ENCODE measurements around the gene CDK14.

GRCh38 chr7:91128683-91129348, 532.7 kb downstream of the CDK14 start:
- TF ChIP-seq CTCF (IDR thresholded peaks at IDR 0.05 in 2 of 3, conservative IDR thresholded peaks at IDR 0.05 in 1 of 3; ENCODE audit: control insufficient read depth in 2 of 3, extremely low read depth in 1 of 3, insufficient read depth in 1 of 3, low read depth in 3 of 3, low read length in 3 of 3) (no peak), ZBED1 (IDR thresholded peaks at IDR 0.05; ENCODE audit: borderline replicate concordance) (no peak), POLR2A (IDR thresholded peaks at IDR 0.05; ENCODE audit: low read depth, low read length) (no peak), YY1 (IDR thresholded peaks at IDR 0.05; ENCODE audit: low read depth, low read length) (no peak), E2F8 (IDR thresholded peaks at IDR 0.05; ENCODE audit: low read depth, partially characterized antibody) (no peak), SMC3 (IDR thresholded peaks at IDR 0.05; ENCODE audit: borderline replicate concordance, low read length) (no peak), ZNF274 (IDR thresholded peaks at IDR 0.05; ENCODE audit: insufficient read depth, insufficient read length) (no peak), CBFB (IDR thresholded peaks at IDR 0.05; ENCODE audit: low read depth) (no peak), MYB (IDR thresholded peaks at IDR 0.05; ENCODE audit: borderline replicate concordance, low read depth, low read length) (no peak)
- TF ChIP-seq, protein P1, sequence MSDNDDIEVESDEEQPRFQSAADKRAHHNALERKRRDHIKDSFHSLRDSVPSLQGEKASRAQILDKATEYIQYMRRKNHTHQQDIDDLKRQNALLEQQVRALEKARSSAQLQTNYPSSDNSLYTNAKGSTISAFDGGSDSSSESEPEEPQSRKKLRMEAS (IDR thresholded peaks at IDR 0.05; ENCODE audit: low read depth, low read length): no peak
- TF ChIP-seq, protein P2, sequence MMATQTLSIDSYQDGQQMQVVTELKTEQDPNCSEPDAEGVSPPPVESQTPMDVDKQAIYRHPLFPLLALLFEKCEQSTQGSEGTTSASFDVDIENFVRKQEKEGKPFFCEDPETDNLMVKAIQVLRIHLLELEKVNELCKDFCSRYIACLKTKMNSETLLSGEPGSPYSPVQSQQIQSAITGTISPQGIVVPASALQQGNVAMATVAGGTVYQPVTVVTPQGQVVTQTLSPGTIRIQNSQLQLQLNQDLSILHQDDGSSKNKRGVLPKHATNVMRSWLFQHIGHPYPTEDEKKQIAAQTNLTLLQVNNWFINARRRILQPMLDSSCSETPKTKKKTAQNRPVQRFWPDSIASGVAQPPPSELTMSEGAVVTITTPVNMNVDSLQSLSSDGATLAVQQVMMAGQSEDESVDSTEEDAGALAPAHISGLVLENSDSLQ (IDR thresholded peaks at IDR 0.05): no peak
- TF ChIP-seq, protein P3, sequence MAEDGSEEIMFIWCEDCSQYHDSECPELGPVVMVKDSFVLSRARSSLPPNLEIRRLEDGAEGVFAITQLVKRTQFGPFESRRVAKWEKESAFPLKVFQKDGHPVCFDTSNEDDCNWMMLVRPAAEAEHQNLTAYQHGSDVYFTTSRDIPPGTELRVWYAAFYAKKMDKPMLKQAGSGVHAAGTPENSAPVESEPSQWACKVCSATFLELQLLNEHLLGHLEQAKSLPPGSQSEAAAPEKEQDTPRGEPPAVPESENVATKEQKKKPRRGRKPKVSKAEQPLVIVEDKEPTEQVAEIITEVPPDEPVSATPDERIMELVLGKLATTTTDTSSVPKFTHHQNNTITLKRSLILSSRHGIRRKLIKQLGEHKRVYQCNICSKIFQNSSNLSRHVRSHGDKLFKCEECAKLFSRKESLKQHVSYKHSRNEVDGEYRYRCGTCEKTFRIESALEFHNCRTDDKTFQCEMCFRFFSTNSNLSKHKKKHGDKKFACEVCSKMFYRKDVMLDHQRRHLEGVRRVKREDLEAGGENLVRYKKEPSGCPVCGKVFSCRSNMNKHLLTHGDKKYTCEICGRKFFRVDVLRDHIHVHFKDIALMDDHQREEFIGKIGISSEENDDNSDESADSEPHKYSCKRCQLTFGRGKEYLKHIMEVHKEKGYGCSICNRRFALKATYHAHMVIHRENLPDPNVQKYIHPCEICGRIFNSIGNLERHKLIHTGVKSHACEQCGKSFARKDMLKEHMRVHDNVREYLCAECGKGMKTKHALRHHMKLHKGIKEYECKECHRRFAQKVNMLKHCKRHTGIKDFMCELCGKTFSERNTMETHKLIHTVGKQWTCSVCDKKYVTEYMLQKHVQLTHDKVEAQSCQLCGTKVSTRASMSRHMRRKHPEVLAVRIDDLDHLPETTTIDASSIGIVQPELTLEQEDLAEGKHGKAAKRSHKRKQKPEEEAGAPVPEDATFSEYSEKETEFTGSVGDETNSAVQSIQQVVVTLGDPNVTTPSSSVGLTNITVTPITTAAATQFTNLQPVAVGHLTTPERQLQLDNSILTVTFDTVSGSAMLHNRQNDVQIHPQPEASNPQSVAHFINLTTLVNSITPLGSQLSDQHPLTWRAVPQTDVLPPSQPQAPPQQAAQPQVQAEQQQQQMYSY (CRISPR knock-in tag; IDR thresholded peaks at IDR 0.05): no peak

Data from GM12878 (cell line).